Prostate gland (tissue), 2 donors: Measurements from ENCODE around the gene ART1. TPM values are rescaled to one million over a fixed set of nuclear protein-coding genes. Genes with fewer than 3 reads are reported as not detected.

Source experiments
- DNase-seq: peaks from one replicate; pipeline ENCODE4 v3.0.0-alpha.2; 2019; ENCODE audit warnings: low spot score
- H3K27ac ChIP-seq, 2 donors: fragments of 200-600 bp; sonication (generic); 2 replicates each; pipeline ENCODE4 v1.5.1; 2017 to 2019
- H3K27me3 ChIP-seq: fragments of 200-600 bp; sonication (generic); replicated peaks from 2 replicates; pipeline ENCODE4 v1.5.1; 2019; ENCODE audit not compliant: insufficient read depth
- H3K36me3 ChIP-seq, 2 donors: fragments of 200-600 bp; sonication (generic); 1 replicate in 1 of 2; 2 replicates in 1 of 2; pipeline versions ENCODE4 v1.5.1 to v1.8.1; 2017 to 2019
- H3K4me1 ChIP-seq: fragments of 200-600 bp; sonication (generic); replicated peaks from 2 replicates; pipeline ENCODE4 v1.5.1; 2019
- H3K4me3 ChIP-seq, 2 donors: fragments of 200-600 bp; sonication (generic); 2 replicates each; pipeline ENCODE4 v1.5.1; 2017 to 2019
- H3K9me3 ChIP-seq: fragments of 200-600 bp; sonication (generic); 2 replicates; pipeline ENCODE4 v1.5.1; 2017
- POLR2A ChIP-seq: fragments of 450-650 bp; IDR thresholded peaks from one replicate; pipeline ENCODE4 v1.6.1; 2016; ENCODE audit warnings: antibody characterized with exemption, mild to moderate bottlenecking
- POLR2AphosphoS5 ChIP-seq: sonication (generic); formaldehyde crosslinking; IDR thresholded peaks from one replicate; pipeline ENCODE4 v1.6.1; 2017; ENCODE audit warnings: antibody characterized with exemption
- WGBS: methylation state at CpG from one replicate; pipeline ENCODE4 v1.1.5; 2018; 5-methylcytosine and 5-hydroxymethylcytosine counted together
- intact Hi-C: fragments of 100-400 bp; cut with DNase I; formaldehyde crosslinking; loops from one replicate; pipeline ENCODE4 v1.14.2; 2022
- total RNA-seq, 2 donors: library from RNA; depleted of rRNA; stranded (reverse); fragments of >200 nt; gene quantifications; one replicate each; pipeline ENCODE4 v1.1.0, GENCODE V29; 2016
- TF ChIP-seq, protein P1 (sequence below), 4 experiments: fragments of 200-600 bp in 2 of 4; fragments of 450-650 bp in 2 of 4; sonication (generic) in 2 of 4; IDR thresholded peaks; 1 replicate in 3 of 4; 2 replicates in 1 of 4; pipeline ENCODE4 v1.5.1; 2016 to 2019; ENCODE audit warnings: antibody characterized with exemption in 4 of 4, mild to moderate bottlenecking in 2 of 4, moderate library complexity in 2 of 4

The ART1 gene
- total RNA-seq, 2 donors from 2014 or later = not detected

DNA sequence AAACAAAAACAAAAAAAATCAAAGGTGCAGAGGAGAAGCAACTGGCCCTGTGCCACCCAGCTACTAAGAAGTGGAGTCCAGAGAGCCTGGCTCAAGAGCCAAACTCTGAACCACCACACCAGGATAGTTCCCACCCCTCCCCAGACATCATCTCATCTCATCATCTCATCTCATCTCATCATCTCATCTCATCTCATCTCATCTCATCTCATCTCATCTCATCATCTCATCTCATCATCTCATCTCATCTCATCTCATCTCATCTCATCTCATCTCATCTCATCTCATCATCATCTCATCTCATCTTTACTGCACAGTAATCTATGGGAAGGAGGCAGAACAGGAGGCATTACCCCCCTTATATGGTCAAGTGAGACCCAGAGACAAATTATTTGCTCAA lies 17.9 kb downstream of the ART1 start:
- no peak for DNase-seq
- TF ChIP-seq POLR2AphosphoS5 (no peak), POLR2A (no peak)
- TF ChIP-seq, protein P1, sequence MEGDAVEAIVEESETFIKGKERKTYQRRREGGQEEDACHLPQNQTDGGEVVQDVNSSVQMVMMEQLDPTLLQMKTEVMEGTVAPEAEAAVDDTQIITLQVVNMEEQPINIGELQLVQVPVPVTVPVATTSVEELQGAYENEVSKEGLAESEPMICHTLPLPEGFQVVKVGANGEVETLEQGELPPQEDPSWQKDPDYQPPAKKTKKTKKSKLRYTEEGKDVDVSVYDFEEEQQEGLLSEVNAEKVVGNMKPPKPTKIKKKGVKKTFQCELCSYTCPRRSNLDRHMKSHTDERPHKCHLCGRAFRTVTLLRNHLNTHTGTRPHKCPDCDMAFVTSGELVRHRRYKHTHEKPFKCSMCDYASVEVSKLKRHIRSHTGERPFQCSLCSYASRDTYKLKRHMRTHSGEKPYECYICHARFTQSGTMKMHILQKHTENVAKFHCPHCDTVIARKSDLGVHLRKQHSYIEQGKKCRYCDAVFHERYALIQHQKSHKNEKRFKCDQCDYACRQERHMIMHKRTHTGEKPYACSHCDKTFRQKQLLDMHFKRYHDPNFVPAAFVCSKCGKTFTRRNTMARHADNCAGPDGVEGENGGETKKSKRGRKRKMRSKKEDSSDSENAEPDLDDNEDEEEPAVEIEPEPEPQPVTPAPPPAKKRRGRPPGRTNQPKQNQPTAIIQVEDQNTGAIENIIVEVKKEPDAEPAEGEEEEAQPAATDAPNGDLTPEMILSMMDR (IDR thresholded peaks at IDR 0.05) = no peak

DNA sequence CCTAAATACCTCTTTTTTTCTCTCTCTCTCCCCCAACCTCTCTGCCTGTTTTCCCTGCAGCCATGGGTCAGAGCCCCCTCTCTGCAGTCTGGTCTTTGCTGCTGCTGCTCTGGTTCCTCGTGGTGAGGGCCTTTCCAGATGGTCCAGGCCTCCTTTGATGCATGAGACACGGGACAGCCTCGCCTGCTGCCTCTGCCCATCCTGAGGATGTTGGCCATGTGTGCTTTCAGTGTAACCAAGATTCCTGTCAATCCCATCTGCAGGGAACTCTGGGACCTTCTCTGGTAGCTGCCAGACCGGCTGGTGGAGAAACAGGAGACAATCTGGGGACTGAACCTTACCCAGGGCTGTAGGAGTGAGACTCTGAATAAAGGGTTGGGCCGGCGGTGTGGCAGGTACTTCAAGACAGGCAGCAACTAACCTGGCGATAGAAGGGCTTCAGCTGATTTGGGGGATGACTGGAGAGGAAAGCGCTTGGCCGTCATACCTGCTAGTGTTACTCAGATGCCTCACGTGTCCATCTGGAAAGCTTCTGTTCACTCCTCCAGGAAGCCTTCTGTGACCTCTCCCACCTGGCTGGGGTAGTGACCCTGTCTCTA lies 19.2 kb downstream of the ART1 start:
- WGBS = 84% methylated on average over 10 of the region's 10 CpGs
- H3K36me3 ChIP-seq = no peaks in the 10 kb centered on the region
- TF ChIP-seq POLR2A (no peak), POLR2AphosphoS5 (no peak)

More for the DNA sequence above, 17.9 kb downstream of the ART1 start:
- Histone ChIP-seq H3K27ac (no peak overlapping the region), H3K27me3 (no peaks in the 10 kb centered on the region), H3K9me3 (no peaks in the 10 kb centered on the region), H3K36me3 (no peaks in the 10 kb centered on the region), H3K4me3 (no peak overlapping the region), H3K4me1 (no peaks in the 10 kb centered on the region)
- intact Hi-C loops = no loop called here

DNA sequence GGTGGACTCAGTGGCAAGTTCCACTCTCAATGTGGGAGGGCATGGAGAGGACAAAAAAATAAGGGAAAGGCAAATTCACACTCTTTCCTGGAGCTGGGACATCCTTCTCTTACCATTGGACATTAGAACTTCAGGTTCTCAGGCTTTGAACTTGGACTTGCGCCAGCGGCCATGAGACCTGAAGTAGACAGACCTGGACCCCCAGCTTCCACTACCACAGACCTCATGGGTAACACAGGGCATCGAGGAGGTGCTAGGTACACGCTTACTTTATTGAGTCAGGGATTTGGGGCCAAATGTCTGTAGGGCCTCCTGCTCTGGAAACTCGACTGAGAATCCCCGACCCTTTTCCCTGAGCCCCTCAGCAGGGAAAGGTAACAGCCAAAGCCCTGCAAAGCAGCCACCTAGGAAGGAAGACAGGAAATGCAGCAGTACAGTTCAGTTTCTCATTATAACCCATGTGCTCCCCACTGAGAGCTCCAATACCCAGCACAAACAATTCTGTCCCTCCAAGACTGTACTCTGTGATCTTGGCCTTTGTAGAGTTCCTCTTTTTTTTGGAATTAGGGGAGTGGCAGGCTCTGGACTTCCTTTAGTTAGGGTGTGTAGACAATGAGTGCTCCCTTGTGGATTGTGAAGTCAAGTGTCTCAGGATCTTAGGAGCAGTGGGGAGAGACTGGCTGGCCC lies 20.6 kb downstream of the ART1 start:
- TF ChIP-seq POLR2AphosphoS5 (no peak), POLR2A (no peak)
- TF ChIP-seq, protein P1 (IDR thresholded peaks at IDR 0.05) = no peak
- intact Hi-C loops = no loop called here
- WGBS = 87% methylated on average over 6 of the region's 6 CpGs
- H3K4me3 ChIP-seq = no peak overlapping the region
- H3K9me3 ChIP-seq = no peaks in the 10 kb centered on the region
- H3K36me3 ChIP-seq = no peaks in the 10 kb centered on the region
- H3K4me1 ChIP-seq = no peaks in the 10 kb centered on the region
- H3K27ac ChIP-seq = no peak overlapping the region
- H3K27me3 ChIP-seq = no peaks in the 10 kb centered on the region
- no peak for DNase-seq

More for the DNA sequence above, 19.2 kb downstream of the ART1 start:
- no peak for DNase-seq
- Histone ChIP-seq H3K9me3 (no peaks in the 10 kb centered on the region), H3K27me3 (no peaks in the 10 kb centered on the region), H3K4me1 (no peaks in the 10 kb centered on the region), H3K27ac (no peak overlapping the region), H3K4me3 (no peak overlapping the region)
- intact Hi-C loops = no loop called here

DNA sequence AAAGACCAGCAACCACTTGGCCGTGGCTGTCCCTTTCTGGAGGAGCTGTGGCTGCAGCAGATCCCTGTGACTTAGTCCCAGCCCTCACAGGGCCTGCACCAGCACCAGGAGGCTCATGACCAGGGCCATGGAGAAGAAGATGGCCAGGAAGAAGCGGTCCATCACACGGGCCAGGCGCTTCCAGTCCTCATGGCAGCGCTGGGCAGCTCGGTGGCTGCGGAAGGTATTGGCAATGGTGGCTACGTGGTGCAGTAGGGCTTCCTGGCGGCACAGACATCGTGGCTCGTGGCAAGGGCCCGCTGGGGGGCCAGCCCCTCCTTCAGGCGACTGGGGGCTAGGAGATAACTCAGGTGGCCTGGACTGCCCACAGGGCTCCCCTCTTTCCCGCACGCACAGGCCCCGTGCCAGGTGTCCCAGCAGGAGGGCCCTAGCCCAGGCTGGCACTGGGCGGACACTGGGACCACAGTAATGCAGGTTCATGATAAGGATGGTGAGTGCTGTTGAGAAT lies 21.1 kb downstream of the ART1 start:
- 86% methylated on average over 6 of the region's 17 CpGs for WGBS
- Histone ChIP-seq H3K27ac (no peak overlapping the region), H3K9me3 (no peaks in the 10 kb centered on the region), H3K4me1 (no peaks in the 10 kb centered on the region), H3K4me3 (no peak overlapping the region), H3K36me3 (no peaks in the 10 kb centered on the region), H3K27me3 (no peaks in the 10 kb centered on the region)
- intact Hi-C loops = no loop called here
- no peak for DNase-seq
- TF ChIP-seq POLR2AphosphoS5 = no peak
- no peak for TF ChIP-seq POLR2A

DNA sequence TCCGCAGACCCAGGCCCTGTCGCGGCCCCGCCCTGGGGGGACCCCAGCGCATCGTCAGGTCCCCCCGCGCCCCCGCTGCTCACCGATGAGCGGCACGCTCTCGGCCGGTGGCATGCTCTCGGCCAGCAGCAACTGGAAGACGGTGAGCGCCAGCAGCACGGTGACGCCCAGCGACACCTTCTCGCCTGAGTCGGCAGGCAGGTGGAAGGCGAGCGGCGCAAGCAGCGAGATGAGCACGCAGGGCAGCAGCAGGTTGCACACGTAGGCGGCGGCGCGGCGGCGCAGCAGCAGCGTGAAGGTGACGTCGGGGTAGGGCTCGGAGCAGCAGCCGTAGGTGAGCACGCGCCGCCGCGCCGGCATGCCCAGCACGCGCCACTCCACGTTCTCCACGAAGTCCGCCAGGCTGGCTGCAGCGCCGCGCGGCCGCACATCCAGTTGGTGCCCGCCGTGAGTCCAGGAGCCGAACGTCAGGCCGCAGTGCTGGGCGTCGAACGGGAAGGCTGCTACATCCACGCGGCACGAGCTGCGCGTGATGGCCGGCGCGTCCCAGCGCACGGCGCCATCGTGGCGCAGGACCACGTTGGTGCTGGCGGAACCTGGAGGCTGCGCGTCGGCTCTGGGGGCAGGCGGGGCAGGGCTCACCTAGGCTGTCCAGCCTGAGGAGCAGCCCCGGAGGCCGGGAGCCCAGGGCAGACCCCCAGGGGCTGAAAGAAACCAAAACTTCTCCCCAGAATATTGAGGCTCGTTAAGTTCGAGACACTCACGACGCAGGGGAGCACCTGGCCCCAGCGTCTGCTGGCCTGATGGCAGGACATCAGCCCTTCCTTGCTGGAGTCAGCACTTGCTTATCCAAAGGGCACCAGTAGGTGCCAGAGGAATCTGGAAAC lies 22.5 kb downstream of the ART1 start:
- Histone ChIP-seq H3K27ac (no peak overlapping the region), H3K9me3 (no peaks in the 10 kb centered on the region), H3K4me3 (no peak overlapping the region), H3K4me1 (no peaks in the 10 kb centered on the region), H3K27me3 (no peaks in the 10 kb centered on the region), H3K36me3 (peaks cover 0 to 3% of the 10 kb centered on the region in 2 donors)
- DNase-seq = no peak
- TF ChIP-seq POLR2AphosphoS5 (no peak), POLR2A (no peak)
- TF ChIP-seq, protein P1 (IDR thresholded peaks at IDR 0.05) = no peak
- intact Hi-C loops = no loop called here
- 96% methylated on average over 83 of the region's 89 CpGs for WGBS
